Measurements from ENCODE around the gene RNU2-1. TPM values are rescaled to one million over a fixed set of nuclear protein-coding genes. Genes with fewer than 3 reads are reported as not detected.
"Not testable (repeated sequence)": the region's sequence is repeated elsewhere in the genome, so short reads cannot be mapped to it uniquely, and the experiment has no call there.

The RNU2-1 gene
- total and polyA plus RNA-seq, 2 of the 13 experiments (the other 11 are each of a cell fraction or from before 2014, with no cell fraction given) = not detected

DNA sequence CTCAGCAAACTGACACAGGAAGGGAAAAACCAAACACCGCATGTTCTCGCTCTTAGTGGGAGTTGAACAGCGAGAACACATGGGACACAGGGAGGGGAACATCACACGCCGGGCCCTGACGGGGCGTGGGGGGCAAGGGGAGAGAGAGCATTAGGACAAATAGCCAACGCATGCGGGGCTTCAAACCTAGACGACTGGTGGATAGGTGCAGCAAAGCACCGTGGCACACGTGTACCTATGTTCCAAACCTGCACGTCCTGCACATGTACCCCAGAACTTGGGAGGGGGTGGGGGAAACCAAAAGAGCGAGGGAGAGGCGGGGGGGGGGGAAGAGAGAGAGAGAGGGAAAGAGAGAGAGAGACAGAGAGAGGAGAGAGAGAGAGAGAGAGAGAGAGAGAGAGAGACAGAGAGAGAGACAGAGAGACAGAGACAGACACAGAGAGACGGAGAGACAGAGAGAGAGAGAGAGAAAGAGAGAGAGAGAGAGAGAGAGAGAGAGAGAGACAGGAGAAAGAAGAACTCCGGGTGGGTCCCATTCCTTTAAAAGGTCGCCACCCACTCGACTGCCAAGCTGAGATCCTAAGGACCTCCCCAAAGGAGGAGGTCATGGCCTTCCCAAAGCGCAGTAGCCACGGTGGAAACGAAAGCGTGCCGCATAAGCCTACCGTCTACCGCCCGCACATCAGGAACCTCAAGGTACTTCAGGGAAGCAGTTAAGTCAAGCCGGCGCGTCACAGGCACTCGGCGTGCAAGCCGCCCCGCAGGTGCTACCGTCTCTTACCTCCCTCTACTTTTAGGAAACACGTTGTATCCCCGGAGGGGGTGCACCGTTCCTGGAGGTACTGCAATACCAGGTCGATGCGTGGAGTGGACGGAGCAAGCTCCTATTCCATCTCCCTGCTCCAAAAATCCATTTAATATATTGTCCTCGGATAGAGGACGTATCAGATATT, 37.1 kb upstream of the RNU2-1 start:
- FAIRE-seq; H3K36me3 ChIP-seq (replicated peaks in 1 of 2; ENCODE audit: control insufficient read depth in 1 of 2, insufficient read depth in 2 of 2, low read length in 2 of 2); H3K27me3 ChIP-seq (ENCODE audit: control insufficient read depth in 1 of 2, insufficient read depth in 2 of 2, low read length in 2 of 2); H3K79me2 ChIP-seq (ENCODE audit: insufficient read depth, low read length); POLR2A ChIA-PET; H3K4me2 ChIP-seq (ENCODE audit: low read depth, low read length); H3K9me3 ChIP-seq (ENCODE audit: low read length); H3K27ac ChIP-seq (ENCODE audit: extremely low read length, insufficient read depth, low read length); CTCF ChIA-PET (ENCODE audit: low intra/inter-chr PET ratio, low total read pairs); in situ Hi-C loops (cut with HindIII; ENCODE audit: extremely low pct_ligation_motif_present, low pct_unique_long_range_greater_than_20kb); H3K9ac ChIP-seq (ENCODE audit: insufficient read depth, low read depth, low read length); H4K20me1 ChIP-seq (ENCODE audit: insufficient read depth, low read length); intact Hi-C loops (cut with micrococcal nuclease; ENCODE audit: unreplicated experiment); H2AFZ ChIP-seq (ENCODE audit: low read length); DNase-seq (ENCODE audit: low spot score); BruUV-seq (replicated peaks); H3K4me3 ChIP-seq (replicated peaks in 1 of 3; ENCODE audit: insufficient read depth in 1 of 3, low read depth in 2 of 3, low read length in 3 of 3); H3K4me1 ChIP-seq (ENCODE audit: insufficient read depth, low read length): not testable (repeated sequence)
- no CpG with 5 or more reads among the region's 43 CpGs for WGBS (ENCODE audit: low lambda C conversion rate)
- ATAC-seq = peak; percentile 46; the same call in 2 of the 3 replicates

DNA sequence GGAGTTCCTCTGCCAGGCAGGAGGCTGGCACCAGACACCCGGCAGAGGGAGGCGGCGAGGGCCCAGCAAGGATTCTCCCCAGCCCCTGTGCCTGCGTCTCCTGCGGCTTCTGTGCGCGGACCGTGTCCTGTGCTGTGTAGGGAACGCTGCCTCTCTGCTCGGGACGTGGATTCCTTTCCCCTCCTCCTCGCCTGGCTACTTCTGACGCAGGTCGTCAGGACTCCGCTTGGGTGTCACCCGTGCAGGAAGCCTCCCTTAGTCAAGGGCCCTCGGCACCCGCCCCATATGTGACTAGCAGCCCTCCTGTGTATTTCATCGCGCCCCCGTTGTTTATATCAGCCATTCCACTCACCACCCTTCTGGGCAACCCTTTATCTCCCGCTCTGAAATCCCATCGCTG, 12.7 kb upstream of the RNU2-1 start:
- TF ChIP-seq, protein P1, sequence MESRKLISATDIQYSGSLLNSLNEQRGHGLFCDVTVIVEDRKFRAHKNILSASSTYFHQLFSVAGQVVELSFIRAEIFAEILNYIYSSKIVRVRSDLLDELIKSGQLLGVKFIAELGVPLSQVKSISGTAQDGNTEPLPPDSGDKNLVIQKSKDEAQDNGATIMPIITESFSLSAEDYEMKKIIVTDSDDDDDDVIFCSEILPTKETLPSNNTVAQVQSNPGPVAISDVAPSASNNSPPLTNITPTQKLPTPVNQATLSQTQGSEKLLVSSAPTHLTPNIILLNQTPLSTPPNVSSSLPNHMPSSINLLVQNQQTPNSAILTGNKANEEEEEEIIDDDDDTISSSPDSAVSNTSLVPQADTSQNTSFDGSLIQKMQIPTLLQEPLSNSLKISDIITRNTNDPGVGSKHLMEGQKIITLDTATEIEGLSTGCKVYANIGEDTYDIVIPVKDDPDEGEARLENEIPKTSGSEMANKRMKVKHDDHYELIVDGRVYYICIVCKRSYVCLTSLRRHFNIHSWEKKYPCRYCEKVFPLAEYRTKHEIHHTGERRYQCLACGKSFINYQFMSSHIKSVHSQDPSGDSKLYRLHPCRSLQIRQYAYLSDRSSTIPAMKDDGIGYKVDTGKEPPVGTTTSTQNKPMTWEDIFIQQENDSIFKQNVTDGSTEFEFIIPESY (CRISPR knock-in tag; IDR thresholded peaks at IDR 0.05) = 0 out of 2 replicates have a peak, but pooled peaks have one; percentile 22
- FAIRE-seq, POLR2A ChIA-PET: not testable (repeated sequence)

DNA sequence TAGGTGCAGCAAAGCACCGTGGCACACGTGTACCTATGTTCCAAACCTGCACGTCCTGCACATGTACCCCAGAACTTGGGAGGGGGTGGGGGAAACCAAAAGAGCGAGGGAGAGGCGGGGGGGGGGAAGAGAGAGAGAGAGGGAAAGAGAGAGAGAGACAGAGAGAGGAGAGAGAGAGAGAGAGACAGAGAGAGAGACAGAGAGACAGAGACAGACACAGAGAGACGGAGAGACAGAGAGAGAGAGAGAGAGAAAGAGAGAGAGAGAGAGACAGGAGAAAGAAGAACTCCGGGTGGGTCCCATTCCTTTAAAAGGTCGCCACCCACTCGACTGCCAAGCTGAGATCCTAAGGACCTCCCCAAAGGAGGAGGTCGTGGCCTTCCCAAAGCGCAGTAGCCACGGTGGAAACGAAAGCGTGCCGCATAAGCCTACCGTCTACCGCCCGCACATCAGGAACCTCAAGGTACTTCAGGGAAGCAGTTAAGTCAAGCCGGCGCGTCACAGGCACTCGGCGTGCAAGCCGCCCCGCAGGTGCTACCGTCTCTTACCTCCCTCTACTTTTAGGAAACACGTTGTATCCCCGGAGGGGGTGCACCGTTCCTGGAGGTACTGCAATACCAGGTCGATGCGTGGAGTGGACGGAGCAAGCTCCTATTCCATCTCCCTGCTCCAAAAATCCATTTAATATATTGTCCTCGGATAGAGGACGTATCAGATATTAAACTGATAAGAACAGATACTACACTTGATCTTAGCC, 7.0 kb upstream of the RNU2-1 start:
- H3K79me2 ChIP-seq (ENCODE audit: insufficient read depth, low read length); FAIRE-seq; DNase-seq (ENCODE audit: low spot score); H2AFZ ChIP-seq (ENCODE audit: low read length); H3K27ac ChIP-seq (ENCODE audit: extremely low read length, insufficient read depth, low read length); POLR2A ChIA-PET; H3K4me1 ChIP-seq (ENCODE audit: insufficient read depth, low read length); H3K9ac ChIP-seq (ENCODE audit: insufficient read depth, low read depth, low read length); CTCF ChIA-PET (ENCODE audit: low intra/inter-chr PET ratio, low total read pairs); BruUV-seq (replicated peaks); H3K27me3 ChIP-seq (ENCODE audit: control insufficient read depth in 1 of 2, insufficient read depth in 2 of 2, low read length in 2 of 2); H4K20me1 ChIP-seq (ENCODE audit: insufficient read depth, low read length); intact Hi-C loops (cut with micrococcal nuclease; ENCODE audit: unreplicated experiment); H3K4me3 ChIP-seq (replicated peaks in 1 of 3; ENCODE audit: insufficient read depth in 1 of 3, low read depth in 2 of 3, low read length in 3 of 3); in situ Hi-C loops (cut with HindIII; ENCODE audit: extremely low pct_ligation_motif_present, low pct_unique_long_range_greater_than_20kb); H3K36me3 ChIP-seq (replicated peaks in 1 of 2; ENCODE audit: control insufficient read depth in 1 of 2, insufficient read depth in 2 of 2, low read length in 2 of 2); H3K9me3 ChIP-seq (ENCODE audit: low read length); H3K4me2 ChIP-seq (ENCODE audit: low read depth, low read length): not testable (repeated sequence)
- no CpG with 5 or more reads among the region's 34 CpGs for WGBS (ENCODE audit: low lambda C conversion rate)
- ATAC-seq = peak; percentile 57

More for the DNA sequence above, 12.7 kb upstream of the RNU2-1 start:
- H3K9ac ChIP-seq (ENCODE audit: insufficient read depth, low read depth, low read length); H3K4me1 ChIP-seq (ENCODE audit: insufficient read depth, low read length); BruUV-seq (replicated peaks); H3K27me3 ChIP-seq (ENCODE audit: control insufficient read depth in 1 of 2, insufficient read depth in 2 of 2, low read length in 2 of 2); H4K20me1 ChIP-seq (ENCODE audit: insufficient read depth, low read length); H2AFZ ChIP-seq (ENCODE audit: low read length); in situ Hi-C loops (cut with HindIII; ENCODE audit: extremely low pct_ligation_motif_present, low pct_unique_long_range_greater_than_20kb); H3K9me3 ChIP-seq (ENCODE audit: low read length); CTCF ChIA-PET (ENCODE audit: low intra/inter-chr PET ratio, low total read pairs); H3K36me3 ChIP-seq (replicated peaks in 1 of 2; ENCODE audit: control insufficient read depth in 1 of 2, insufficient read depth in 2 of 2, low read length in 2 of 2); ATAC-seq; H3K4me2 ChIP-seq (ENCODE audit: low read depth, low read length); H3K79me2 ChIP-seq (ENCODE audit: insufficient read depth, low read length); DNase-seq (ENCODE audit: low spot score); intact Hi-C loops (cut with micrococcal nuclease; ENCODE audit: unreplicated experiment); H3K27ac ChIP-seq (ENCODE audit: extremely low read length, insufficient read depth, low read length); H3K4me3 ChIP-seq (replicated peaks in 1 of 3; ENCODE audit: insufficient read depth in 1 of 3, low read depth in 2 of 3, low read length in 3 of 3): not testable (repeated sequence)
- 85% methylated on average over 19 of the region's 23 CpGs for WGBS (ENCODE audit: low lambda C conversion rate)
